ENCODE data around the gene SCG3. TPM values are rescaled to one million over a fixed set of nuclear protein-coding genes. Genes with fewer than 3 reads are reported as not detected.

SCG3 gene
- polyA plus RNA-seq, 1 of the 3 experiments (the other 2 are of a cell fraction), result 0.16 TPM

- Histone ChIP-seq H3K9ac (no peak overlapping the region), H3K4me1 (ENCODE audit: control insufficient read depth in 1 of 2, insufficient read depth in 2 of 2, low read depth in 1 of 2, low read length in 1 of 2) (peaks cover 1 to 17% of the 10 kb centered on the region in 2 experiments), H3K9me2 (no peaks in the 10 kb centered on the region), H3K4me3 (ENCODE audit: low read depth in 2 of 2, low read length in 1 of 2) (no peak overlapping the region), H3K27me3 (ENCODE audit: insufficient read depth) (no peaks in the 10 kb centered on the region), H2AFZ (ENCODE audit: low read depth) (no peak overlapping the region), H3K9me3 (no peaks in the 10 kb centered on the region), H3K79me2 (ENCODE audit: insufficient read depth) (peaks cover 31% of the 10 kb centered on the region), H3F3A (replicated peaks; ENCODE audit: insufficient read depth) (peaks cover 5% of the 10 kb centered on the region), H3K36me3 (replicated peaks in 1 of 2; ENCODE audit: control insufficient read depth in 1 of 2, insufficient read depth in 2 of 2, low read length in 1 of 2) (no peaks in the 10 kb centered on the region), H3K27ac (ENCODE audit: low read depth in 2 of 2, low read length in 1 of 2) (no peak overlapping the region), H3K4me2 (no peak overlapping the region), H4K20me1 (ENCODE audit: insufficient read depth) (no peaks in the 10 kb centered on the region)
- ChIA-PET CTCF (interaction anchor here (0.7 to 17.1 kb wide), 5 partner anchors 18 to 83 kb away, joined by 3 to 130 read pairs (median 4); no protein-coding TSS in a partner anchor), POLR2A (no interaction called here)
- 98% methylated on average over 2 of the region's 2 CpGs for WGBS (ENCODE audit: low lambda C conversion rate)
- no peak for TF ChIP-seq EP300 (IDR thresholded peaks at IDR 0.05; ENCODE audit: borderline replicate concordance in 1 of 2, low read depth in 1 of 2, low read length in 1 of 2)
- no peak for TF ChIP-seq MXI1 (IDR thresholded peaks at IDR 0.05; ENCODE audit: low read depth, low read length)
- TF ChIP-seq FOXJ3 (CRISPR knock-in tag; IDR thresholded peaks at IDR 0.05), result no peak
- TF ChIP-seq ZBTB33 (IDR thresholded peaks at IDR 0.05; ENCODE audit: borderline replicate concordance, low read depth), result no peak
- TF ChIP-seq, protein P1, sequence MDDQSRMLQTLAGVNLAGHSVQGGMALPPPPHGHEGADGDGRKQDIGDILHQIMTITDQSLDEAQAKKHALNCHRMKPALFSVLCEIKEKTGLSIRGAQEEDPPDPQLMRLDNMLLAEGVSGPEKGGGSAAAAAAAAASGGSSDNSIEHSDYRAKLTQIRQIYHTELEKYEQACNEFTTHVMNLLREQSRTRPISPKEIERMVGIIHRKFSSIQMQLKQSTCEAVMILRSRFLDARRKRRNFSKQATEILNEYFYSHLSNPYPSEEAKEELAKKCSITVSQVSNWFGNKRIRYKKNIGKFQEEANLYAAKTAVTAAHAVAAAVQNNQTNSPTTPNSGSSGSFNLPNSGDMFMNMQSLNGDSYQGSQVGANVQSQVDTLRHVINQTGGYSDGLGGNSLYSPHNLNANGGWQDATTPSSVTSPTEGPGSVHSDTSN (IDR thresholded peaks at IDR 0.05), result no peak
- TF ChIP-seq FOSL2 (IDR thresholded peaks at IDR 0.05; ENCODE audit: borderline replicate concordance, low read depth), result no peak
- no peak for TF ChIP-seq IRF3 (IDR thresholded peaks at IDR 0.05; ENCODE audit: low read depth, low read length)
- no peak for TF ChIP-seq YY1 (IDR thresholded peaks at IDR 0.05; ENCODE audit: low read depth)
- DNase-seq, result no peak
Observed at GRCh38 chr15:51732646-51733045, 51.3 kb downstream of the SCG3 start.

- no peak for TF ChIP-seq REST (IDR thresholded peaks at IDR 0.05; ENCODE audit: low read depth, low read length)
- peak; percentile 36; the same call in 1 of the 2 replicates for TF ChIP-seq SMC3 (IDR thresholded peaks at IDR 0.05; ENCODE audit: low read depth, low read length)
- peak; percentile 70 for TF ChIP-seq RAD21 (IDR thresholded peaks at IDR 0.05; ENCODE audit: low read length)
- TF ChIP-seq CTCF (IDR thresholded peaks at IDR 0.05), result peak; percentile 32
- Histone ChIP-seq H3K9ac (no peak overlapping the region), H2AFZ (ENCODE audit: low read depth) (no peak overlapping the region), H3K4me3 (ENCODE audit: low read depth in 2 of 2, low read length in 1 of 2) (no peak overlapping the region), H3K36me3 (replicated peaks in 1 of 2; ENCODE audit: control insufficient read depth in 1 of 2, insufficient read depth in 2 of 2, low read length in 1 of 2) (no peaks in the 10 kb centered on the region), H3K9me2 (no peaks in the 10 kb centered on the region), H3K9me3 (no peaks in the 10 kb centered on the region), H3K4me1 (ENCODE audit: control insufficient read depth in 1 of 2, insufficient read depth in 2 of 2, low read depth in 1 of 2, low read length in 1 of 2) (peaks cover 0 to 23% of the 10 kb centered on the region in 2 experiments; a peak in 2 of 4 replicates), H3K27me3 (ENCODE audit: insufficient read depth) (no peaks in the 10 kb centered on the region), H3K79me2 (ENCODE audit: insufficient read depth) (peaks cover 21% of the 10 kb centered on the region), H3K27ac (ENCODE audit: low read depth in 2 of 2, low read length in 1 of 2) (no peak overlapping the region; a peak in 1 of 4 replicates), H3F3A (replicated peaks; ENCODE audit: insufficient read depth) (no peaks in the 10 kb centered on the region), H3K4me2 (peak overlapping the region; percentile 67), H4K20me1 (ENCODE audit: insufficient read depth) (no peaks in the 10 kb centered on the region)
- WGBS (ENCODE audit: low lambda C conversion rate), result 51% methylated on average over 5 of the region's 5 CpGs
- DNase-seq, result peak; percentile 33
- ChIA-PET POLR2A (interaction anchor here (1.3 kb wide), 1 partner anchor 54 kb away, joined by 3 read pairs; the partner anchor contains the start of gene SCG3), CTCF (interaction anchor here (1.2 to 17.1 kb wide), 5 partner anchors 10 to 100 kb away, joined by 3 to 130 read pairs (median 17); no protein-coding TSS in a partner anchor)
Observed at GRCh38 chr15:51735228-51736010, 54.1 kb downstream of the SCG3 start.
